Hepatic stellate cell (primary cell): ENCODE measurements around the gene SLC6A8.

ENCODE experiments used
- DNase-seq: peaks from one replicate; pipeline ENCODE4 v3.0.0; 2011; ENCODE audit warnings: low spot score

The SLC6A8 gene

DNA sequence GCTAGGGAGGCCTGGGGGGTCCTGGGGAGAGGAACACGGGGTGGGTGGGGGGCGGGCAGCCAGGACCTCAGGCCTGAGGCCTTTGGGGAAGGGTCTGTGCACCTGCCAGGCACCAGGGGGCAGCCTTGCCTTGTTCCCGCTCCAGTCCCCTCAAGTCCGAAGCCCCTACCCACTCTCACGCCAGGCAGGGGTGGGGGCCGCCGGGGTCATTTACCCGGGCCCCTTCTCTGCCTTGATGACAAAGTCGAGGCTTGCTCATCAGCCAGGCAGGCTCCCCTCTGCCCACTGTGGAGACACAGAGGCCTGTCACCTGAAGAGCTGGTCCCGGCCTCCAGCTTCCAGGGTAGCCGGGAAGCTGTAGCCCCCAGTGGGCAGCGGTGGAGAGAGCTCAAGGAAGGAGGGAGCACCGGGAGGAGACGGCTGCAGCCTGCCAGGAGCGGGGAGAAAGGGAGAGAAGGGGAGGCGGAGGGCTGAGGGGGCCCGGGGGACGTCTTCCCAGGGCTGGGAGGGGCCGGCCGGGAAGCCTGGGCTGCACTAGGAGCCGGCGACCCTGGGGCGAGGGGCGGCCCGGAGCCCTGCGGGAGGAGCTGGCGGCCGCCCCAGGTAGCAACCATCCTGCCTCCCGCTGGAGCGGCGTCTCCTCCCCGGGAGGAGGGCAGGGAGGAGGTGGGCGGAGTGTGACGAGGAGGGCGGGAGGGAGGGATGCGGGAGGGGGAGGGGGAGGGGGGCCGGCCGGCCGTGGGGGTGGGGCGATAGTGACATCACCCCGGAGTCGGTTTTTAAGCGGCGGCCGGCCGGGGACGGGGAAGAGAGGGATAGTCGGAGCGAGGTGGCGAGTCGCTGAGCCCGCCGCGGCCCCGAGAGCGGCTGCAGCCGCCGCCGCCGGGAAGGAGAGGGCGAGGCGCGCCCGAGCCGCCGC is at the start of gene SLC6A8:
Gene SLC6A8 (plus strand): TSS at position 806 of the 919 bp plus-strand sequence. CDS start 649 bp downstream, outside the sequence.
- peak; percentile 69 for DNase-seq

DNA sequence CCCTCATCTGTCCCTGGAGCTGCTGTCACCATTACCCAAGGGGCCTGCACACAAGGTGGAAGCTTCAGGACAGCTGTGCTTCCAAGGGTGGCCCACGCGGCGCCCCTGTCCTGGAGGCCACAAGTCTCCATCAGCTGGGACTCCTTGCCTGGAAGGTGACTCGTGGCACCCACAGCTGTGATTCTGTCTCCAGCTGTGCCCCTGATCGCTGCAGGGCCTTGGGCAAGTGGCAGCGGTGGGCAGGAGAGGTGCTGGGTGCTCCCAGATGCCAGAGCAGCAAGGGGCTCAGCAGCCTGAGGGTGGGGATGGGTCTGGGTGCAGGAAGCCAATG is 49.7 kb upstream of the SLC6A8 start:
- DNase-seq: no peak

GRCh38 chrX:153638436-153639176 is 49.1 kb upstream of the SLC6A8 start:
- no peak for DNase-seq

DNA sequence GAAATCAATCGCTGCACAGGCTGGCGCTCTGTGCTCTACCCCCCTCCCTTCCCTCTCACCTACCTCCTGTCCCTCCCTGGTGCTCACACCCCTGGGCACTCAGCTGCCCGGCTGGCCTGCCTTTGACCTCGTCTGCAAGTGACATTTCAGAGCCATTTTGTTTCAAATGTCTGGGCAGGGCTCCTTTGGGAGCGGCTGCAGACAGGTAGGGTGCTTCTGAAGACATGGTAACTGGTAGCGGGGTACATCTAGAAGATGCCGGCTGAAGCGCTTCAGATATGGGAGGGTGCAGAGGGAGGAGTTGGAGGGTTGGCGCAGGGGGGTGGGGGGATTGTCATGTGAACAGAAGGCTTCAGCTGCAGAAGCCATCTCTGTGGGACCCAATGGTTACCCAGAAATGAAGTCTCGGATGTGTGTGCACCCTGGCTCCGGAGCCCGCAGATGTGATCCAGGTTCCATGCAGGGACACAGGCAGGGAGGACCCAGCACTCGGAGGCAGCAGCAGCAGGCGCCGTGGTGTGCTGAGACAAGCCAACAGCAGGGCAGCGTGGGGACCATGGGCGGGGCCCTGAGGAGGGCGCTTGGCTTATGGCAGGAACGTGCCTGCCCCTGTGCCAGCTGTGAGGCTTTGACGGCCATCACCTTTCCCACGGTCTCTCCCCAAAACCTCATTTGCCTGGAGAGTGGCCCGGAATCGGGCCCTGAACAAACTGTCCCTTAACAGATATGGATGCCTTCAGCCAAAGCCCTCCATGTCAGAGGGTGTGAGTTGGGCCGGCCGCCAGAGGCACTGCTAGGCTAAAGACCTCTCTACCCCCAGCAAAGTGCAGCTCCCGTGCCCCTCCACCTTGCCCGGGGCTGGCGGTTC is 48.3 kb upstream of the SLC6A8 start:
- no peak for DNase-seq

- DNase-seq: no peak
Measured at GRCh38 chrX:153640045-153640686, 47.6 kb upstream of the SLC6A8 start.

DNA sequence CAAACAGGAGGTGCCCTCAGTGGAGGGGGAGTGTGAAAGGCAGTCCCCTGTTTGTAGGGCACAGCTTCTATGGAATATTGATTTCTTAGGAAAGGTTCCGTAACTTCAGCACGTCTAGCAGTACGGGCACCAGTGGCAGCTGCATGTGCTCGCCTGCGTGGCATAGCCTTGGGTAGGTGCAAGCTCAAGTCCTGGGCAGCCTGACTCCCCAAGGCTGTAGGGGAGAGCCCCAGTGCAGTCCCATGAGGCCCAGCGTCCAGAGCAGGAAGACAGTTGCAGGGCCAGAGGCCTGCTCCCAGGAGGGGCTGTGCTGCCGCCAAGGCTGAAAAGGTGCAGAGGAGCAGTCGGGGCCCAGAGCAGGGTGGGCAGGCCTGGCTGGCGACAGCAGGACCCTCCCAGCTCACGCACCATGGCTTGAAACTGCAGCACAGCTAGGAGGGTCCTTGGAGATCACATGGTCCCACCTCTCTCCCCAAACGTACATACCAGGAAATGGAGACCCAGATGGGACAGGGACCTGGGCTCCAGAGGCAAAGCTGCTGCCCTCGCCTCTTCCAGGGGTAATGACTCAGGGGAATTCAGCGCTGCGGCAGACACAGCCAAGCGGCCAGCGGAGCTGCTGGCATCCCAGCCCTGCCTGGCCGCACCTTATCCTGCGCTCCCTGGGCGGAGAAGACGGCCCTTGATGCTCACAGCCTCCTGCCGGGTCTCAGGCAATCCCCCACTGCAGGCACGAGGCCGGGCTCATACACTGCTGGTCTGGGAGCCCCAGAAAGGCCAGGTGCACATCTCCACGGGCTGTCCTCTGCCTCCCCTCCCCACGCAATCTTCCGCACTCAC is 46.8 kb upstream of the SLC6A8 start:
- DNase-seq: no peak

DNA sequence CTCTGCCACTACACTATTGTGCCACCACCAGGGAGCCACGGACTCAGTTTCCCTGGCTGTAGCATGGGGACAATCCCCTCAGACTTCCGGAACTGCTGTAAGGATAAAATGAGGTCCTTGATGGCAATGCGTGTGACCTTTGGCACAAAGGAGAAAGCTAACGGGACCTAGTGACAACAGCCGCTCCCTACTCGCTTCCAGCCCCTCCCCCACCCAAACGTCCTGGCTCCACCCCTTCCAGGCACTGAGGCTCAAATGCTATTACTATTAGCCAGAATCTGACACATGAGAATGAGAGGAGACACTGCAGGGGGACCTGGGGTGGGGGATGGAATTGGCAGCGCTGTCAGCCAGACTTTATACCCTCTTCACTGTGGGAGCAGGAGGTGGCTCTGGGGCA is 46.1 kb upstream of the SLC6A8 start:
- no peak for DNase-seq

DNA sequence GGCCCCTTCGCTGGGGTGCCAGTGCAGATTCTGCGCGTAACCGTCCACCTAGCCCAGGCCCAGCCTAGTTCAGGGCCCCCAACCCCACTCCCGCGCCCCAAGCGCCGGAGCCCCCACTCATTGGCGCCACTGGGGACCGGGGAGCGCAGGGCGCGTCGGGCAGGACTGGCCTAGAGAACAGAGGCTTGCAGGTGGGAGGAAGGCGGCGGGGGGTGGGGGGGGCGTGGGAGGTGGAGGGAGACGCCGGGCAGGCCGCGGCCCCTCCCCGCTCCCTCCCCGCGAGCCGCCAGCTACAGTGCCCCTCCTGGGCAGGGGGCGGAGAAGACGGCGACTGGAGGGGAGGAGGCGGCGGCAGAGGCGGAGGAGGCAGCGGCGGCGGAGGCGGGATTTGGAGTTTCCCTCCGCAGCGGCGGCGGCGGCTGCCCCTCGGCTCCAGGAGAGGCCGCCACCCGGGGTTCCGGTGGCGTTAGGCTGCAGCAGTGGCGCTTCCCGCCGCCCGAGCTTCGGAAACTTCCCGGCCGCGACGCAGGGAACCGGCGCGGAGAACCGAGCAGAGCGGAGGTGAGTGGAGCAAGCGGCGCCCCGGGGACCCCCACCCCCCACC is 45.6 kb upstream of the SLC6A8 start:
- no peak for DNase-seq

GRCh38 chrX:153642655-153643430 is 44.9 kb upstream of the SLC6A8 start:
- DNase-seq: no peak

- no peak for DNase-seq
Measured at GRCh38 chrX:153643431-153644351, 44.0 kb upstream of the SLC6A8 start.

DNA sequence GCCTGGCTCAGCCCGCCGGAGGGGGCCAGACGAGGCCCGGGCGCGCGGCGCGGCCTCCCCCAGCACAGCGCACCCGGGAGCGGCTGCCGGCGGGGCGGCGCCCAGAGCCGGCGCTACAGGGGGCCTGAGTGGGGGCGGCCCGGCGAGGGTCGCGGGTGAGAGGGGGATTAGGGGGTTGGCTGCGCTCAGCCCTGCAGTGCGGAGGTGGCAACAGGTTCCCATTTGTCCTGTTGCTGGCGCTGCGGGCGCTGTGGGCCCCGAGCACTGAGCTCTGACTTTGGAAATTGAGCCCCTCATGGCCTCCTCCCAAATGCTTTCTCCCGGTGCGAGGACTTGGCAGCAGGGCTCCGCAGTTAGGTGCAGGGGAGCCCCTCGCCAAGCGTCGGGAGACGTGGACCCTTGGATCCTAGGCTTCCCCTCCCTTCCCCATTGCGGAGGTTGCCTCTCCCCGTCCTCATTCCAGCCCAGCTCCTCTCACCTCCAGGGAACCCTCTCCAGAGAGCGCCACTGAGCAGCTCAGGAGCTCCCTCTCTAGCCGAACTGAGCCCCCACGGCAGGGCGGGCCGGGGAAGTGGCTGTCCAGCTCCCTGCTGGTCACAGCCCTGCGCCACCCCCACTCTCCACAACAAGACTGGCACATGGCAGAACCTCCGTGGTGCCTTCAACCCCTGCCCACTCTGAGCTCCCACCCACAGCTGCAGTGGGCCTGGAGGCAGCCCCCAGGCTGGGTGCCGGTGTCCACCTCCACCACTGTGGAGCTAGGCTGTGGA is 43.2 kb upstream of the SLC6A8 start:
- no peak for DNase-seq

DNA sequence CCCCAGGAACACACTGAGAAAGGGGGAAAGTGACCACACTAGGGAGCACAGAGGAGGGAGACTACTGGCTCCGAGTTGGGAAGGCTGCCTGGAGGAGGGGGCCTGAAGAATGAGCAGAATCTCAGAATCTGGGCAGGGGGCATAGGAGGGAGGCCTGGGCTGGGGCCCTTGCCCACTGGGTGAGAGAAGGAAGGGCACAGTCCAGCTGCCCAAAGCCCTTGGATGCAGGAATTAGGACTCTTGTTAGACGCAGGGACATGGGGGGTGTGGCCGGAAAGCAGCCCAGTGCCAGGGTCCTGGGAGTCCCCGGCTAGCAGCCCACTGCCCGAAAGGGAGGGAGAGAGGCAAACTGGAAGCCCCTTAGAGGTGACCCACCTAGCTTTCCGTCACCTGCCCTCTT is 42.6 kb upstream of the SLC6A8 start:
- no peak for DNase-seq

- no peak for DNase-seq
Measured at GRCh38 chrX:153645921-153646488, 41.7 kb upstream of the SLC6A8 start.

DNA sequence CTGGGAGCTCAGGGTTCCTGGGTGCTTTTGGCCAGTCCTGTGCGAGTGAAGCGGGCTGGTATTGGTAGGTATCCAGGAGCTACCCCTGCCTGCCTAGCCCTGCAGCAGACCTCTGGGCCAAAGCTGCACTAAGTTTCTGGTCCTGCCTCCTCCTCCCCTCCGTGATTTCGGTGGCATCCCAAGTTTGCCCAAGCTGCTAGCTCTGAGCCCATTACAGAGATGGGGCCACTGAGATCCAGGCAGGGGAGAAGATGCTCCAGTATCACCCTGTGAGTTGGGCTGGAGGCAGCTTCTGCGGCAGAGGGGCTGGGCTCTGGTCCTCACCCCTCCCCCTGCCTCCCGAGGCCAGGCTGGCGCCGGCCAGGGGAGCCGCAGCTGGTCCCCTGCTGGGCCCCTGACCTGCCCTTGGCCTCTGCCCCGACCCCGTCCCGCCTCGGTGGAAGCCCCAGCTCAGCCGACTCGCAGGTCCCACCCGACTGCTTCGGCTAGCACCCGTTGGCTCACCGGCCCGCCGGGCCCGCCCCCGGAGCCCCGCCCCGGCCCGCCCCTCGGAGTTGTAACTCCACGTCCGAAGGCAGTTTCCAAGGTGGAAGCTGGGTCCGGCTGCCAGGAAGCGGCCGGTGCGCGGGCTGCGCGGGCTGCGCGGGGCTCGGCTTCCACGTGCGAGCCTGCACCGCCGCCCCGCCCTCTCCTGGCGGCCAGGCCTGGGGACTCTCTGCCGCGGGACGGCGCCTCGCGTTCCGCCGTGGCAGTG is 40.9 kb upstream of the SLC6A8 start, which contains the start of gene DUSP9:
Gene DUSP9 (plus strand): TSS at position 584 of the 754 bp plus-strand sequence. CDS start 751 bp downstream, outside the sequence.
- no peak for DNase-seq

DNA sequence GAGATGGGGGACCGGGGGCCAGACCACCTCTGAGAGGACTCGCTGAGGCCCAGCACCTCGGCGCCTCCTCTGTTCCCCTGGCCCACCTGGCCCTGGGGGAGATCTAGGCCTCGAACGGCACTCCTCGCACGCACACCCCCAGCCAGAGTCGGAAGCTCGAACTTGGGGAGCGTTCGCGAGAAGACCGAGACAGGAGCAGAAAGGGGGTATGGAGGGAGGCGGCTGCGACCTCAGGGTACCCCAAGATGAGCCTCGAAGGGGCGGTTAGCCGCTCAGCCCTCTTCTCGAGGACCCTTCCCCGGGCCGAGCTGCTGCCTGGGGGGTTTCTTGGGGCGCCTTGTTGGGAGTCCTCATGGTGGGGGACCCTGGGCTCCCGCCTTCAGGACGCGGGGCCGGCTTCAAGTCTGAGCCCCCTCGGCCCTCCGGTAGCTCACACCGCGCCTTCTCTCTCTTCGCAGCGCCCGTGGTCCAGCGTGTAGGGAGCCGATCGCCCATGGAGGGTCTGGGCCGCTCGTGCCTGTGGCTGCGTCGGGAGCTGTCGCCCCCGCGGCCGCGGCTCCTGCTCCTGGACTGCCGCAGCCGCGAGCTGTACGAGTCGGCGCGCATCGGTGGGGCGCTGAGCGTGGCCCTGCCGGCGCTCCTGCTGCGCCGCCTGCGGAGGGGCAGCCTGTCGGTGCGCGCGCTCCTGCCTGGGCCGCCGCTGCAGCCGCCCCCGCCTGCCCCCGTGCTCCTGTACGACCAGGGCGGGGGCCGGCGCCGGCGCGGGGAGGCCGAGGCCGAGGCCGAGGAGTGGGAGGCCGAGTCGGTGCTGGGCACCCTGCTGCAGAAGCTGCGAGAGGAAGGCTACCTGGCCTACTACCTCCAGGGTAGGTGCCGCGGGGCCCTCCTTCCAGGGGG is 40.0 kb upstream of the SLC6A8 start:
- DNase-seq: no peak
